SK-N-SH treated with all-trans-retinoic acid at 6 μM for 48 hours (cell line): ENCODE results near the gene PRSS1.

Experiments used
- ARNTL ChIP-seq: fragments of 450-650 bp; formaldehyde crosslinking; IDR thresholded peaks from 2 replicates; pipeline ENCODE4 v1.5.0; 2020; ENCODE audit warnings: low read depth, mild to moderate bottlenecking, moderate library complexity, borderline replicate concordance
- RARB ChIP-seq: fragments of 250-450 bp; sonication (Bioruptor Pico); IDR thresholded peaks from 2 replicates; pipeline ENCODE4 v1.8.0; 2021; ENCODE audit warnings: mild to moderate bottlenecking, moderate library complexity
- SNAI2 ChIP-seq: fragments of 250-450 bp; sonication (Bioruptor Pico); IDR thresholded peaks from 2 replicates; pipeline ENCODE4 v1.5.0; 2020; ENCODE audit warnings: mild to moderate bottlenecking, moderate library complexity
- ZNF565 ChIP-seq: fragments of 450-650 bp; formaldehyde crosslinking; conservative IDR thresholded peaks from 2 replicates; pipeline ENCODE4 v1.5.0; 2020; ENCODE audit warnings: low read depth, mild to moderate bottlenecking, moderate library complexity
- ZNF8 ChIP-seq: fragments of 450-650 bp; formaldehyde crosslinking; IDR thresholded peaks from 2 replicates; pipeline ENCODE4 v1.5.0; 2020; ENCODE audit warnings: mild to moderate bottlenecking, moderate library complexity
- TF ChIP-seq, protein P1 (sequence below): fragments of 250-450 bp; sonication (Bioruptor Pico); IDR thresholded peaks from 2 replicates; pipeline ENCODE4 v1.5.0; 2020; ENCODE audit warnings: mild to moderate bottlenecking, moderate library complexity

DNA sequence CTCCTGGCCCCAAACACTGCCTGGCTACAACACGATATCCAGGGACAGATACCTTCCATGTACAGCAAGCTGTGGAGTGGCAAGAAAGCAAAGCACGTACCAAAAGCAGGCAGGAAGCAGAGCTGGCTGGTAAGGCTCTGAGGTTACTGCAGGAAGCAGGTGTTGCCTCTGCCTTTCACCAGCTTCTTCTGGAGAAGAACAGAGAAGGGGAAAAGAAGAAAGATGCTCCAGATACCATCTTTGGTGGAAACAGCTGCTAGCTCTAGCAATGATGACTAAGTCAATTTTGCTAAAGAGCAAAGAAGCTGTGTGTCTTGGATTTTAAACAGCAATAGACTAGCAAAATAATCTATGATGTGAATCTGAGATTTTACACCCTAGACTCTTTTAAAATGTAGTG lies 34.9 kb upstream of the PRSS1 start:
- TF ChIP-seq ZNF565 (CRISPR knock-in tag) (no peak), SNAI2 (CRISPR knock-in tag) (no peak), ZNF8 (no peak), ARNTL (no peak), RARB (CRISPR knock-in tag) (no peak)
- TF ChIP-seq, protein P1, sequence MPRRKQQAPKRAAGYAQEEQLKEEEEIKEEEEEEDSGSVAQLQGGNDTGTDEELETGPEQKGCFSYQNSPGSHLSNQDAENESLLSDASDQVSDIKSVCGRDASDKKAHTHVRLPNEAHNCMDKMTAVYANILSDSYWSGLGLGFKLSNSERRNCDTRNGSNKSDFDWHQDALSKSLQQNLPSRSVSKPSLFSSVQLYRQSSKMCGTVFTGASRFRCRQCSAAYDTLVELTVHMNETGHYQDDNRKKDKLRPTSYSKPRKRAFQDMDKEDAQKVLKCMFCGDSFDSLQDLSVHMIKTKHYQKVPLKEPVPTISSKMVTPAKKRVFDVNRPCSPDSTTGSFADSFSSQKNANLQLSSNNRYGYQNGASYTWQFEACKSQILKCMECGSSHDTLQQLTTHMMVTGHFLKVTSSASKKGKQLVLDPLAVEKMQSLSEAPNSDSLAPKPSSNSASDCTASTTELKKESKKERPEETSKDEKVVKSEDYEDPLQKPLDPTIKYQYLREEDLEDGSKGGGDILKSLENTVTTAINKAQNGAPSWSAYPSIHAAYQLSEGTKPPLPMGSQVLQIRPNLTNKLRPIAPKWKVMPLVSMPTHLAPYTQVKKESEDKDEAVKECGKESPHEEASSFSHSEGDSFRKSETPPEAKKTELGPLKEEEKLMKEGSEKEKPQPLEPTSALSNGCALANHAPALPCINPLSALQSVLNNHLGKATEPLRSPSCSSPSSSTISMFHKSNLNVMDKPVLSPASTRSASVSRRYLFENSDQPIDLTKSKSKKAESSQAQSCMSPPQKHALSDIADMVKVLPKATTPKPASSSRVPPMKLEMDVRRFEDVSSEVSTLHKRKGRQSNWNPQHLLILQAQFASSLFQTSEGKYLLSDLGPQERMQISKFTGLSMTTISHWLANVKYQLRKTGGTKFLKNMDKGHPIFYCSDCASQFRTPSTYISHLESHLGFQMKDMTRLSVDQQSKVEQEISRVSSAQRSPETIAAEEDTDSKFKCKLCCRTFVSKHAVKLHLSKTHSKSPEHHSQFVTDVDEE (CRISPR knock-in tag) = no peak
